Activated B cell treated with CpG ODN at 0.5 μM for 24 hours (primary cell): ENCODE results near the gene ONECUT2. TPM values are rescaled to one million over a fixed set of nuclear protein-coding genes. Genes with fewer than 3 reads are reported as not detected.
"Not testable (repeated sequence)": the region's sequence is repeated elsewhere in the genome, so short reads cannot be mapped to it uniquely, and the experiment has no call there.

Experiments used
- ATAC-seq: fragments of 200-7000 bp; cut with Tn5 transposase; one replicate; pipeline ENCODE4 v1.10.0; 2021; ENCODE audit warnings: low read depth, mild to moderate bottlenecking, moderate library complexity
- CTCF ChIA-PET: fragments of 350-600 bp; sonication (Branson Sonifier 250); formaldehyde crosslinking; loops from one replicate; lab custom pipeline; 2021; ENCODE audit warnings: antibody characterized with exemption; lab: Charles Lee
- POLR2A ChIA-PET: fragments of 350-600 bp; sonication (Branson Sonifier 250); formaldehyde crosslinking; loops from one replicate; lab custom pipeline; 2021; ENCODE audit warnings: antibody characterized with exemption; lab: Charles Lee
- DNase-seq: peaks from one replicate; pipeline ENCODE4 v3.0.0; 2022
- H3K27ac Mint-ChIP-seq: one replicate; pipeline ENCODE4 v1.8.0; 2020; ENCODE audit warnings: mixed read lengths
- H3K27me3 Mint-ChIP-seq: one replicate; pipeline ENCODE4 v1.8.0; 2021; ENCODE audit warnings: mixed read lengths
- H3K36me3 Mint-ChIP-seq: one replicate; pipeline ENCODE4 v1.8.0; 2021; ENCODE audit warnings: low read depth, mixed read lengths
- H3K4me1 Mint-ChIP-seq: one replicate; pipeline ENCODE4 v1.8.0; 2021; ENCODE audit warnings: mixed read lengths
- H3K4me3 Mint-ChIP-seq: one replicate; pipeline ENCODE4 v1.8.0; 2020; ENCODE audit warnings: mild to moderate bottlenecking, mixed read lengths
- H3K9me3 Mint-ChIP-seq: one replicate; pipeline ENCODE4 v1.8.0; 2020; ENCODE audit warnings: mixed read lengths
- CTCF ChIP-seq: fragments of 200-600 bp; IDR thresholded peaks from one replicate; pipeline ENCODE4 v1.8.0; 2022; ENCODE audit warnings: antibody characterized with exemption, mild to moderate bottlenecking
- intact Hi-C: fragments of 100-400 bp; cut with micrococcal nuclease; formaldehyde crosslinking; loops from one replicate; pipeline ENCODE4 v1.15.1; 2024
- total RNA-seq: library from RNA; stranded (reverse); gene quantifications from 2 replicates; pipeline ENCODE4 v1.2.3, GENCODE V29; 2022

Gene ONECUT2
- total RNA-seq = not detected in 2 replicates

GRCh38 chr18:57434536-57435494 is at the start of gene ONECUT2:
Gene ONECUT2 (plus strand): TSS chr18:57435374. CDS start chr18:57435717, 343 bp downstream.
- ATAC-seq (peak; percentile 93), DNase-seq (peak; percentile 36)
- intact Hi-C loops = loop anchor here (5.0 kb wide), 2 partner anchors 568 to 798 kb away; partner anchors contain the start of gene TXNL1
- ChIA-PET POLR2A (no interaction called here), CTCF (interaction anchor here (1.0 kb wide), 1 partner anchor 9 kb away, joined by 3 read pairs; no protein-coding TSS in a partner anchor)
- no peaks in the 10 kb centered on the region for H3K36me3 Mint-ChIP-seq
- TF ChIP-seq CTCF = no peak
- H3K4me3 Mint-ChIP-seq = peak within 1 kb of the TSS; percentile 61
- no peak within 1 kb of the TSS for H3K27ac Mint-ChIP-seq
- peaks cover 35% of the 10 kb centered on the region for H3K4me1 Mint-ChIP-seq
- no peaks in the 10 kb centered on the region for H3K9me3 Mint-ChIP-seq
- peaks cover 77% of the 10 kb centered on the region for H3K27me3 Mint-ChIP-seq

GRCh38 chr18:57389271-57389670 is 45.9 kb upstream of the ONECUT2 start:
- Mint-ChIP-seq H3K27me3 (peaks cover 11% of the 10 kb centered on the region), H3K36me3 (no peaks in the 10 kb centered on the region), H3K4me3 (no peak overlapping the region), H3K9me3 (no peaks in the 10 kb centered on the region), H3K27ac (no peak overlapping the region), H3K4me1 (no peaks in the 10 kb centered on the region)
- POLR2A ChIA-PET = no interaction called here
- CTCF ChIA-PET = no interaction called here
- ATAC-seq (no peak), DNase-seq (no peak)
- intact Hi-C loops = no loop called here
- TF ChIP-seq CTCF = no peak

GRCh38 chr18:57390044-57390443 is 45.1 kb upstream of the ONECUT2 start:
- H3K27me3 Mint-ChIP-seq = peaks cover 11% of the 10 kb centered on the region
- no peak overlapping the region for H3K4me3 Mint-ChIP-seq
- H3K4me1 Mint-ChIP-seq = no peaks in the 10 kb centered on the region
- H3K9me3 Mint-ChIP-seq = no peaks in the 10 kb centered on the region
- CTCF ChIA-PET = no interaction called here
- DNase-seq (no peak), ATAC-seq (no peak)
- H3K27ac Mint-ChIP-seq = no peak overlapping the region
- intact Hi-C loops = no loop called here
- POLR2A ChIA-PET = no interaction called here
- H3K36me3 Mint-ChIP-seq = no peaks in the 10 kb centered on the region
- no peak for TF ChIP-seq CTCF

- H3K27me3 Mint-ChIP-seq, H3K36me3 Mint-ChIP-seq, H3K4me1 Mint-ChIP-seq, CTCF ChIA-PET, H3K4me3 Mint-ChIP-seq, H3K9me3 Mint-ChIP-seq, intact Hi-C loops, DNase-seq, ATAC-seq, H3K27ac Mint-ChIP-seq, POLR2A ChIA-PET: not testable (repeated sequence)
These were observed 40.4 kb upstream of the ONECUT2 start for GRCh38 chr18:57394749-57395148.

- CTCF ChIA-PET, H3K27me3 Mint-ChIP-seq, H3K4me1 Mint-ChIP-seq, DNase-seq, H3K27ac Mint-ChIP-seq, H3K9me3 Mint-ChIP-seq, intact Hi-C loops, POLR2A ChIA-PET, ATAC-seq, H3K4me3 Mint-ChIP-seq, H3K36me3 Mint-ChIP-seq: not testable (repeated sequence)
These were observed 38.3 kb upstream of the ONECUT2 start for GRCh38 chr18:57396831-57397230.

- H3K9me3 Mint-ChIP-seq = peaks cover 9% of the 10 kb centered on the region
- ChIA-PET POLR2A (no interaction called here), CTCF (no interaction called here)
- no peak for DNase-seq
- H3K27me3 Mint-ChIP-seq = peaks cover 7% of the 10 kb centered on the region
- H3K4me3 Mint-ChIP-seq = no peak overlapping the region
- TF ChIP-seq CTCF = no peak
- ATAC-seq = no peak
- intact Hi-C loops = no loop called here
- no peak overlapping the region for H3K27ac Mint-ChIP-seq
- H3K36me3 Mint-ChIP-seq = no peaks in the 10 kb centered on the region
- no peaks in the 10 kb centered on the region for H3K4me1 Mint-ChIP-seq
These were observed 37.6 kb upstream of the ONECUT2 start for GRCh38 chr18:57397440-57398132.
